WERI-Rb-1 (cell line): ENCODE results near the gene APOO.

Source experiments
- DNase-seq: peaks from one replicate; pipeline ENCODE4 v3.0.0-alpha.2; 2020
- H3K27ac ChIP-seq: fragments of 250-450 bp; sonication (Bioruptor Pico); 2 replicates; pipeline ENCODE4 v1.5.1; 2020; ENCODE audit warnings: mild to moderate bottlenecking, moderate library complexity
- H3K27me3 ChIP-seq: fragments of 250-450 bp; sonication (Bioruptor Pico); 2 replicates; pipeline ENCODE4 v1.5.1; 2021; ENCODE audit warnings: mild to moderate bottlenecking, low read depth, moderate library complexity; ENCODE audit not compliant: insufficient read depth, severe bottlenecking
- H3K36me3 ChIP-seq: fragments of 250-450 bp; sonication (Bioruptor Pico); 2 replicates; pipeline ENCODE4 v1.5.1; 2020; ENCODE audit warnings: mild to moderate bottlenecking, moderate library complexity
- H3K4me3 ChIP-seq: 2 replicates; pipeline ENCODE4 v1.5.1; 2011; ENCODE audit warnings: low read depth, mild to moderate bottlenecking, control low read depth, low read length
- H3K9me3 ChIP-seq: fragments of 250-450 bp; sonication (Bioruptor Pico); 2 replicates; pipeline ENCODE4 v1.5.1; 2021; ENCODE audit warnings: mild to moderate bottlenecking, moderate library complexity; ENCODE audit not compliant: severe bottlenecking
- TF ChIP-seq, protein P1 (sequence below): IDR thresholded peaks from 2 replicates; pipeline ENCODE4 v1.5.1; 2011; ENCODE audit warnings: low read depth, mild to moderate bottlenecking, control low read depth, inconsistent platforms, low read length

Gene APOO

DNA sequence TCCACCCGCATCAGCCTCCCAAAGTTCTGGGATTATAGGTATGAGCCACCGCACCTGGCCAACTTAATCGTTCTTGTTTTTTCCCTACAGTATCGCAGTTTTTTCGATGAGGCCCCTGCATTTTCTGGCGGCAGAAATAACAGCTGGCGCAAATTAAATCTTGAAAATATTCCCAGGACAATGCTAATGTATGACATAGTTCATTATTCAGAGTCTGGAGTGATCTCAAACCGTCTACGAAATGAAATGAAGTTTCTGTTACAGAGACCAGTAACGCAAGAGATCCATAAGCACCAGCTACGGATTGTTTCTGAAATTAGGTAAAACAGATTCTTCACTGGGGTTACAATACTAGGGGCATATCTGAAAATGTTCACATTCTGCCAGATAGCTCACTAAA, 27.4 kb upstream of the APOO start:
- Histone ChIP-seq H3K4me3 (no peak overlapping the region), H3K36me3 (no peaks in the 10 kb centered on the region), H3K27ac (no peak overlapping the region), H3K27me3 (peaks cover 9% of the 10 kb centered on the region), H3K9me3 (no peaks in the 10 kb centered on the region)
- DNase-seq: no peak
- TF ChIP-seq, protein P1, sequence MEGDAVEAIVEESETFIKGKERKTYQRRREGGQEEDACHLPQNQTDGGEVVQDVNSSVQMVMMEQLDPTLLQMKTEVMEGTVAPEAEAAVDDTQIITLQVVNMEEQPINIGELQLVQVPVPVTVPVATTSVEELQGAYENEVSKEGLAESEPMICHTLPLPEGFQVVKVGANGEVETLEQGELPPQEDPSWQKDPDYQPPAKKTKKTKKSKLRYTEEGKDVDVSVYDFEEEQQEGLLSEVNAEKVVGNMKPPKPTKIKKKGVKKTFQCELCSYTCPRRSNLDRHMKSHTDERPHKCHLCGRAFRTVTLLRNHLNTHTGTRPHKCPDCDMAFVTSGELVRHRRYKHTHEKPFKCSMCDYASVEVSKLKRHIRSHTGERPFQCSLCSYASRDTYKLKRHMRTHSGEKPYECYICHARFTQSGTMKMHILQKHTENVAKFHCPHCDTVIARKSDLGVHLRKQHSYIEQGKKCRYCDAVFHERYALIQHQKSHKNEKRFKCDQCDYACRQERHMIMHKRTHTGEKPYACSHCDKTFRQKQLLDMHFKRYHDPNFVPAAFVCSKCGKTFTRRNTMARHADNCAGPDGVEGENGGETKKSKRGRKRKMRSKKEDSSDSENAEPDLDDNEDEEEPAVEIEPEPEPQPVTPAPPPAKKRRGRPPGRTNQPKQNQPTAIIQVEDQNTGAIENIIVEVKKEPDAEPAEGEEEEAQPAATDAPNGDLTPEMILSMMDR: no peak

- H3K27me3 ChIP-seq: peaks cover 13% of the 10 kb centered on the region
- H3K36me3 ChIP-seq: no peaks in the 10 kb centered on the region
- TF ChIP-seq, protein P1: no peak
- H3K4me3 ChIP-seq: no peak overlapping the region
- H3K9me3 ChIP-seq: no peaks in the 10 kb centered on the region
- DNase-seq: no peak
- H3K27ac ChIP-seq: no peak overlapping the region
Observed at GRCh38 chrX:23932046-23932445, 24.3 kb upstream of the APOO start.

DNA sequence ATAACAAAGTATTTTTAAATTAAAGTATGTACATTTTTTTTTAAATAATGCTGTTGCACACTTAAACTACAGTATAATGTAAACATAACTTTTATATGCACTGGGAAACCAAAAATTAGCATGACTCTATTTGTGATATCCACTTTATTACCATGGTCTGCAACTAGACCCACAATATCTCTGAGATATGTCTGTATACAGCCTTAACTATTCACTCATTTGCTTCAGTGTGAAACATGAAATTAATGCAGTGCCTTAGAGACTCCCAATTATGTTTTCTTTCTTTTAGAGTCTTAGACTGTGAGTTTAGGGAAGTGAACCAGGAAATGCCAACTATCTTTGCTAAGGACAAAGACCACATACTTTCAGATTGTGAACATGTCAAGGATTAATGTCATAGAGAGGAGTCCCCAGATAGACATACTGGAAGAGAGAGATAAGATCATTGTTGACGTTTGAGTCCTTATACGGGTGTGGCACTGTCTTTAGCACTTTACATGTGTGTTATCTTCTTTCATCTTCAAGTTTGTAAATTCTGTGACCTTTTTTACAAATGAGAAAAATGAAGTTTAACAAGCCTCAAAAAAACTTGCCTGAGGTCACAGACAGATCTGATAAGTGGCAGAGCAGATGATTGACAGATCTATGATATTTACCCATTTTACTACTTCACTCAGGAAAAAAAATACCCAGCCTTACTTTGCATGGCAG, 23.3 kb upstream of the APOO start:
- Histone ChIP-seq H3K4me3 (no peak overlapping the region), H3K27me3 (peaks cover 17% of the 10 kb centered on the region), H3K36me3 (no peaks in the 10 kb centered on the region), H3K9me3 (no peaks in the 10 kb centered on the region), H3K27ac (no peak overlapping the region)
- TF ChIP-seq, protein P1: no peak
- no peak for DNase-seq

DNA sequence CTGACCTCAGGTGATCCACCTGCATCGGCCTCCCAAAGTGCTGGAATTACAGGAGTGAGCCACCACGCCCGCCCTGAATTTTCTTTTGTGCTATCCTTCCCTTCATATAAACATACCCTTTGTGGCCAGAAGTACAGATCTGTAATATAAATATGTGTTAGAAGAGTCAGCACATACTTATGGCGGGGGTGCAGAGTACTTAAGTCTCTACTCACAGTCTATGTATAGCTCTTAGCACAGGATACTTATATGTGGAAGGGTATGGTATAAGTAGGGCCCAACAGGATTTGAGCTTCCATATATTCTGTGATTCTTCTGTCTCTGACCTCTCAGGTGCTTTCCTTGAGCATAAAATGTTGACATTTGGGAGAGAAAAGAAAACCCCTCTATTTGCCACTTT, 18.3 kb upstream of the APOO start:
- TF ChIP-seq, protein P1: no peak
- H3K27me3 ChIP-seq: peaks cover 17% of the 10 kb centered on the region
- H3K4me3 ChIP-seq: no peak overlapping the region
- H3K36me3 ChIP-seq: no peaks in the 10 kb centered on the region
- DNase-seq: no peak
- H3K9me3 ChIP-seq: no peaks in the 10 kb centered on the region
- H3K27ac ChIP-seq: no peak overlapping the region

- no peaks in the 10 kb centered on the region for H3K36me3 ChIP-seq
- TF ChIP-seq, protein P1: no peak
- no peaks in the 10 kb centered on the region for H3K9me3 ChIP-seq
- H3K27me3 ChIP-seq: peaks cover 15% of the 10 kb centered on the region
- H3K4me3 ChIP-seq: no peak overlapping the region
- DNase-seq: peak; percentile 26
- no peak overlapping the region for H3K27ac ChIP-seq
Observed at GRCh38 chrX:23919706-23920320, 12.1 kb upstream of the APOO start.
